Vagina (tissue), 2 donors: ENCODE results near the gene BUD23. TPM values are rescaled to one million over a fixed set of nuclear protein-coding genes. Genes with fewer than 3 reads are reported as not detected.
"Not testable (repeated sequence)": the region's sequence is repeated elsewhere in the genome, so short reads cannot be mapped to it uniquely, and the experiment has no call there.

Source experiments
- DNase-seq, 2 donors: peaks; one replicate each; pipeline ENCODE4 v3.0.0-alpha.2; 2017; ENCODE audit errors: extremely low spot score in 2 of 2
- H3K27ac ChIP-seq: fragments of 200-600 bp; sonication (generic); one replicate; pipeline ENCODE4 v1.5.1; 2019
- H3K27me3 ChIP-seq: fragments of 200-600 bp; sonication (generic); one replicate; pipeline ENCODE4 v1.5.1; 2019
- H3K36me3 ChIP-seq, 2 donors: fragments of 200-600 bp; sonication (generic); one replicate each; pipeline ENCODE4 v1.5.1; 2017 to 2019
- H3K4me1 ChIP-seq: fragments of 200-600 bp; sonication (generic); one replicate; pipeline ENCODE4 v1.5.1; 2019
- H3K4me3 ChIP-seq, 2 donors: fragments of 200-600 bp; sonication (generic); 1 replicate in 1 of 2; 2 replicates in 1 of 2; pipeline ENCODE4 v1.5.1; 2016 to 2019
- H3K9me3 ChIP-seq: fragments of 200-600 bp; sonication (generic); one replicate; pipeline ENCODE4 v1.5.1; 2019
- POLR2A ChIP-seq, 2 donors: fragments of 450-650 bp; IDR thresholded peaks; one replicate each; pipeline ENCODE4 v1.6.1; 2017; ENCODE audit warnings: antibody characterized with exemption in 2 of 2, mild to moderate bottlenecking in 2 of 2, moderate library complexity in 2 of 2
- POLR2AphosphoS5 ChIP-seq, 2 donors: sonication (generic); formaldehyde crosslinking; IDR thresholded peaks; one replicate each; pipeline ENCODE4 v1.9.0; 2017; ENCODE audit warnings: antibody characterized with exemption in 2 of 2, mild to moderate bottlenecking in 2 of 2, low read depth in 1 of 2; ENCODE audit not compliant: insufficient read depth in 1 of 2
- intact Hi-C: fragments of 100-400 bp; cut with DNase I; formaldehyde crosslinking; loops from one replicate; pipeline ENCODE4 v1.15.1; 2023
- total RNA-seq: library from RNA; depleted of rRNA; stranded (reverse); fragments of >200 nt; gene quantifications from one replicate; pipeline ENCODE4 v1.2.3, GENCODE V29; 2016
- TF ChIP-seq, protein P1 (sequence below), 3 experiments: fragments of 450-650 bp in 2 of 3; fragments of 200-600 bp in 1 of 3; sonication (generic) in 1 of 3; IDR thresholded peaks; one replicate each; pipeline ENCODE4 v1.5.1; 2017 to 2019; ENCODE audit warnings: antibody characterized with exemption in 3 of 3, mild to moderate bottlenecking in 2 of 3, moderate library complexity in 2 of 3

BUD23 gene
- total RNA-seq, 1 donor from 2014 or later, result 49.8 TPM

DNA sequence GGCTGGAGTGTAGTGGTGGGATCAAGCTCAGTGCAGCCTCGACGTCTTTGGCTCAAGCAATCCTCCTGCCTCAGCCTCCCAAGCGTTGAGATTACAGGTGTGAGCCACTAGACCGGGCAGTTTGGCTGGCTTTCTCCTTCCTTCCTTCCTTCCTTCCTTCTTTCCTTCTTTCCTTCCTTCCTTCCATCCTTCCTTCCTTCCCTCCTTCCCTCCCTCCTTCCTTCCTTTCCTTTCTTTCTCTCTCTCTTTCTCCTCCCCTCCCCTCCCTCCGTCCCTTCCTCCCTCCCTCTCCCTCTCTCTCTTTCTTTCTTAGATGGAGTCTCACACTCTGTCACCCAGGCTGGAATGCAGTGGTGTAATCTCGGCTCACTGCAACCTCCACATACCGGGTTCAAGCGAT, 23.4 kb upstream of the BUD23 start:
- H3K27me3 ChIP-seq, result no peaks in the 10 kb centered on the region
- H3K36me3 ChIP-seq, result no peaks in the 10 kb centered on the region
- H3K4me1 ChIP-seq, result no peaks in the 10 kb centered on the region
- no peaks in the 10 kb centered on the region for H3K9me3 ChIP-seq
- no peak for DNase-seq
- H3K27ac ChIP-seq, result no peak overlapping the region
- H3K4me3 ChIP-seq, result no peak overlapping the region
- intact Hi-C loops, result loop anchor here (10.0 kb wide), 1 partner anchor 55 kb away; no protein-coding TSS in a partner anchor
- TF ChIP-seq POLR2A (IDR thresholded peaks at IDR 0.05) (no peak), POLR2AphosphoS5 (IDR thresholded peaks at IDR 0.05; ENCODE audit: insufficient read depth in 1 of 2, low read depth in 1 of 2) (no peak)
- TF ChIP-seq, protein P1, sequence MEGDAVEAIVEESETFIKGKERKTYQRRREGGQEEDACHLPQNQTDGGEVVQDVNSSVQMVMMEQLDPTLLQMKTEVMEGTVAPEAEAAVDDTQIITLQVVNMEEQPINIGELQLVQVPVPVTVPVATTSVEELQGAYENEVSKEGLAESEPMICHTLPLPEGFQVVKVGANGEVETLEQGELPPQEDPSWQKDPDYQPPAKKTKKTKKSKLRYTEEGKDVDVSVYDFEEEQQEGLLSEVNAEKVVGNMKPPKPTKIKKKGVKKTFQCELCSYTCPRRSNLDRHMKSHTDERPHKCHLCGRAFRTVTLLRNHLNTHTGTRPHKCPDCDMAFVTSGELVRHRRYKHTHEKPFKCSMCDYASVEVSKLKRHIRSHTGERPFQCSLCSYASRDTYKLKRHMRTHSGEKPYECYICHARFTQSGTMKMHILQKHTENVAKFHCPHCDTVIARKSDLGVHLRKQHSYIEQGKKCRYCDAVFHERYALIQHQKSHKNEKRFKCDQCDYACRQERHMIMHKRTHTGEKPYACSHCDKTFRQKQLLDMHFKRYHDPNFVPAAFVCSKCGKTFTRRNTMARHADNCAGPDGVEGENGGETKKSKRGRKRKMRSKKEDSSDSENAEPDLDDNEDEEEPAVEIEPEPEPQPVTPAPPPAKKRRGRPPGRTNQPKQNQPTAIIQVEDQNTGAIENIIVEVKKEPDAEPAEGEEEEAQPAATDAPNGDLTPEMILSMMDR (IDR thresholded peaks at IDR 0.05), result no peak

DNA sequence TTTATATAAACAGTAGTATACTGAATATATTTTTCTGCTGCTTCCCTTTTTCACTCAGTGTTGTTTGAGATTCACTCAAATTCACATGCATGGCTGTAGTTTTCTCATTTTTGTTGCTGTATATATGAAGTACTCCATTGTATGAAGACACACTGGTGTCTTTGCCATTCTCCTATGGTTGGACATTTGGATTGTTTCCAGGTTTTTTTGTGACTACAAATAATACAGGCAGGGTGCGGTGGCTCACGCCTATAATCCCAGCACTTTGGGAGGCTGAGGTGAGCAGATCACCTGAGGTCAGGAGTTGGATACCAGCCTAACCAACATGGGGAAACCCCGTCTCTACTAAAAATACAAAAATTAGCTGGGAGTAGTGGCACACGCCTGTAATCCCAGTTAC, 22.8 kb upstream of the BUD23 start:
- H3K4me3 ChIP-seq, H3K4me1 ChIP-seq, DNase-seq, H3K27ac ChIP-seq, H3K36me3 ChIP-seq, H3K9me3 ChIP-seq, H3K27me3 ChIP-seq: not testable (repeated sequence)
- intact Hi-C loops, result loop anchor here (10.0 kb wide), 1 partner anchor 56 kb away; no protein-coding TSS in a partner anchor

DNA sequence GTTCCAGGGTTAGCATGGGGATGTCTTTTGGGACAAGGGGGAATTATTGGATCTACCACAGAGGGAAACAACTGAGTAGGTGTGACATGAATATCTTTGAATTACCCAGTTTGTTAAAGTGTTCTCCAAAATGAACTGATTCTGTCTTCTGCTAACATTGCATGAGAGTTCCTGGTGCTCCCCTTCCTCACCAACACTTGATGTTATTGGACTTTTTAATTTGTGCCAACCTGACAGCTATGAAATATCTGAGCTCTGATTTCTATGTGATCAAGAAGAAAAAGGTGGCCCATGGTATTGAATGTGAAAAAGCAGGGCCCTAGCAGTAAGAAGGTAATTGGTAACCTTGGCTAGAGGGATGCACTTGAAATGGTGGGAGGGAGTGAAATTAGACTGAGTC, 20.4 kb upstream of the BUD23 start:
- H3K9me3 ChIP-seq, result no peaks in the 10 kb centered on the region
- no peaks in the 10 kb centered on the region for H3K36me3 ChIP-seq
- no peak overlapping the region for H3K27ac ChIP-seq
- peaks cover 5% of the 10 kb centered on the region for H3K4me1 ChIP-seq
- intact Hi-C loops, result loop anchor here (10.0 kb wide), 1 partner anchor 58 kb away; no protein-coding TSS in a partner anchor
- no peak overlapping the region for H3K4me3 ChIP-seq
- no peaks in the 10 kb centered on the region for H3K27me3 ChIP-seq
- no peak for TF ChIP-seq POLR2A (IDR thresholded peaks at IDR 0.05)
- TF ChIP-seq, protein P1 (IDR thresholded peaks at IDR 0.05), result no peak
- no peak for TF ChIP-seq POLR2AphosphoS5 (IDR thresholded peaks at IDR 0.05; ENCODE audit: insufficient read depth in 1 of 2, low read depth in 1 of 2)
- no peak for DNase-seq

DNA sequence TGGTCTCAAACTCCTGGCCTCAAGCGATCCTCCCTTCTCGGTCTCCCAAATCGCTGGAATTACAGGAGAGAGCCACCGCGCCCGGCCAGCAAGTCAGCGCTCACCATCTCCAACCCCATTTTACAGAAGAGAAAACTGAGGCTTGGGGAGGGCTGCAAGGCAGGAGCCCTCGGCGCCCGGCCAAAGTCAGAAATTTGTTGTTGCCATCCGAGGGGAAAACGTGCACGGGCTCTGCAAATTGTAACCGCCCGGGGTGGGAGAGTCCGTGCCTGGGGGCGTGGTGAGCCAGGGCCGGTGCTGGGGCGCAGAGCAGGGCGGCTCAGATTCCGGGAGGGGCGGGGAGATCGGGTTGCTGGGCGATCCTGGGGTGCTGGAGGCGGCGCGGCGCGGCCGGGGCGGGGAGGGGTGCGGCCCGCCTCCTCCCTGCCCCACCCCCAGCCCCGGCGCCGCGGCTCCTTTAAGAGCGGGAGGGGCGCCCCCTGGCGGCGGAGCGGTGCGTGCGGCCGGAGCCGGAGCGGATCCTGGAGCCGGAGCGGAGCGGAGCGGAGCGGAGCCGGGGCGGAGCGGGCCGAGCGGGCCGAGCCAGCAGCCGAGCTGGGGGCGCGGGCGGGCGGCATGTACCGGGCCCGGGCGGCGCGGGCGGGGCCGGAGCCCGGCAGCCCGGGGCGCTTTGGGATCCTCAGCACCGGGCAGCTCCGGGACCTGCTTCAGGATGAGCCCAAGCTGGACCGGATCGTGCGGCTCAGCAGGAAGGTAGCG, 15.9 kb upstream of the BUD23 start, which contains the start of gene VPS37D:
Gene VPS37D, plus strand, starts transcription at position 488 of the 759 bp plus-strand sequence. Its CDS starts 128 bp downstream, at position 616.
- DNase-seq, result no peak
- Histone ChIP-seq H3K4me3 (peak within 1 kb of the TSS; percentile 58 to 97), H3K9me3 (no peaks in the 10 kb centered on the region), H3K27me3 (no peaks in the 10 kb centered on the region), H3K4me1 (peaks cover 18% of the 10 kb centered on the region), H3K36me3 (no peaks in the 10 kb centered on the region), H3K27ac (no peak within 1 kb of the TSS)
- TF ChIP-seq POLR2A (IDR thresholded peaks at IDR 0.05), result peak in 1 of 2 donors; percentile 38
- TF ChIP-seq POLR2AphosphoS5 (IDR thresholded peaks at IDR 0.05; ENCODE audit: insufficient read depth in 1 of 2, low read depth in 1 of 2), result no peak
- TF ChIP-seq, protein P1 (IDR thresholded peaks at IDR 0.05), result peak; percentile 47 to 65 (median 55)
- intact Hi-C loops, result loop anchor here (10.0 kb wide), 1 partner anchor 63 kb away; no protein-coding TSS in a partner anchor

DNA sequence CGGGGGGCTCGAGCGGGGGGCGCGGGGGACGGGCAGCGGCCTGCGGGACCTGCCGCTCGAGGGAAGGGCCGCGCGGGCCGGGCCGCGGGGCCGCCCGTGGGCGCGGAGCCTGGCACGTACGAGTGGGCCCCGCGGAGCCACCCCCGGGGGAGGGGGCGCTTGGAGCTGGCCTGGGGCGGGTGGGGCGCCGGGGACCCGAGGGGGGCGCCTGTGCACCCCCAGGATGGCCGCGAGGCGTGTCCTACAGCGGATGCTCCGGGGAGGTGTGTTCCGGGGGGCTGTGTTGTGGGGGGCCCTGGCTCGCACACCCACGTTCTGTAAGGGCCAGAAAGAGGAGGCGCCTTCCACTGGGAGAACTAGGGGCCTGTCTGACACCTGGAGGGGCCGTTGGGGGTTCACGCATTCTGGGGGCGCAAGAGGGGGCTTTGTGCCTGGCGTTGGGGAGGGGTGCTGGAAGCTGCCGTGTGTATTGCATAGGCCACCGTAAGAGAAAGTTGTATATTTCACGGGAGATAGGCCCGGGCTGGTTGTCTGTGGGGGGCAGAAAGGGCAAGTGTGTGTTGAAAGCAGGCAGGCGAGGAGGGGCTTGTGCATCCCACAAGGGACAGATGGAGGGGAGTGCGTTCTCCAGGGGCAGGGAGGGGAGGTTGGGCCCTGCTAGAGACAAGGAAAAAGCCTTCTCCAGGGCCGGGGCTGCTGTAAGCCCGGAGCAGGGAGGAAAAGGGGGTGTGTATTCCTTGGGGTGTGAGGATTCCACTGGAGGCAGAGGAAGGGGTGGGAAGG, 15.1 kb upstream of the BUD23 start:
- Histone ChIP-seq H3K9me3 (no peaks in the 10 kb centered on the region), H3K27ac (no peak overlapping the region), H3K4me1 (peaks cover 18% of the 10 kb centered on the region), H3K36me3 (no peaks in the 10 kb centered on the region), H3K4me3 (peak overlapping the region; percentile 58 to 97), H3K27me3 (no peaks in the 10 kb centered on the region)
- intact Hi-C loops, result loop anchor here (10.0 kb wide), 1 partner anchor 63 kb away; no protein-coding TSS in a partner anchor
- DNase-seq, result no peak
- TF ChIP-seq, protein P1 (IDR thresholded peaks at IDR 0.05), result no peak
- no peak for TF ChIP-seq POLR2A (IDR thresholded peaks at IDR 0.05)
- no peak for TF ChIP-seq POLR2AphosphoS5 (IDR thresholded peaks at IDR 0.05; ENCODE audit: insufficient read depth in 1 of 2, low read depth in 1 of 2)
